SU-DHL-6 (cell line): ENCODE data around the gene BLOC1S1.

Source experiments
- H2AFZ ChIP-seq: fragments of 200-600 bp; sonication (generic); 2 replicates; pipeline ENCODE4 v1.6.1; 2014; ENCODE audit warnings: low read depth, mild to moderate bottlenecking, moderate library complexity, mixed read lengths, antibody characterized with exemption, low read length; ENCODE audit not compliant: severe bottlenecking
- H3F3A ChIP-seq: fragments of 200-600 bp; shearing (Covaris generic); 2 replicates; pipeline ENCODE4 v1.6.0; 2016; ENCODE audit warnings: antibody characterized with exemption, mild to moderate bottlenecking; ENCODE audit not compliant: insufficient read depth
- H3K27ac ChIP-seq: fragments of 200-600 bp; sonication (generic); 2 replicates; pipeline ENCODE4 v1.5.1; 2016; ENCODE audit warnings: low read depth, mild to moderate bottlenecking, low read length, moderate library complexity, mixed read lengths
- H3K27me3 ChIP-seq: fragments of 200-600 bp; sonication (generic), shearing (Covaris generic); 2 replicates; pipeline ENCODE4 v1.6.0; 2014; ENCODE audit warnings: mild to moderate bottlenecking, low read length
- H3K36me3 ChIP-seq: fragments of 200-600 bp; sonication (generic); 2 replicates; pipeline ENCODE4 v1.6.1; 2014; ENCODE audit warnings: mild to moderate bottlenecking, low read length, mixed read lengths
- H3K4me2 ChIP-seq: fragments of 300-600, 200-600 bp; shearing (Covaris generic), sonication (generic); 2 replicates; pipeline ENCODE4 v1.6.0; 2014; ENCODE audit warnings: low read length, low read depth, mild to moderate bottlenecking; ENCODE audit not compliant: poor library complexity, severe bottlenecking
- H3K4me3 ChIP-seq: fragments of 200-600 bp; sonication (generic); 2 replicates; pipeline ENCODE4 v1.5.1; 2014; ENCODE audit warnings: antibody characterized with exemption, low read length, mild to moderate bottlenecking, mixed read lengths; ENCODE audit not compliant: insufficient read depth, poor library complexity, severe bottlenecking
- H3K79me2 ChIP-seq: fragments of 200-600 bp; sonication (generic); 2 replicates; pipeline ENCODE4 v1.6.1; 2014; ENCODE audit warnings: mild to moderate bottlenecking, low read length, moderate library complexity; ENCODE audit not compliant: insufficient read depth
- H3K9ac ChIP-seq: fragments of 200-600 bp; sonication (generic); 2 replicates; pipeline ENCODE4 v1.7.0; 2014; ENCODE audit warnings: mild to moderate bottlenecking, low read length
- H3K9me2 ChIP-seq: fragments of 200-600 bp; sonication (generic); replicated peaks from 2 replicates; pipeline ENCODE4 v1.6.1; 2014; ENCODE audit warnings: low read length; ENCODE audit not compliant: insufficient read depth
- H3K9me3 ChIP-seq: fragments of 200-600 bp; sonication (generic); 2 replicates; pipeline ENCODE4 v1.6.1; 2014; ENCODE audit warnings: low read length, mixed read lengths; ENCODE audit not compliant: insufficient read depth
- H4K20me1 ChIP-seq: fragments of 200-600 bp; sonication (generic); 2 replicates; pipeline ENCODE4 v1.6.1; 2014; ENCODE audit warnings: low read depth, mild to moderate bottlenecking, antibody characterized with exemption, low read length, moderate library complexity, mixed read lengths
- EZH2phosphoT487 ChIP-seq: fragments of 200-600 bp; sonication (generic), shearing (Covaris generic); conservative IDR thresholded peaks from 2 replicates; pipeline ENCODE4 v1.6.1; 2018; ENCODE audit warnings: mild to moderate bottlenecking, antibody characterized with exemption, low read length, moderate library complexity, mixed read lengths
- TF ChIP-seq, protein P1 (sequence below): fragments of 200-600 bp; sonication (generic); IDR thresholded peaks from one replicate; pipeline ENCODE4 v1.5.1; 2017; ENCODE audit warnings: antibody characterized with exemption, mild to moderate bottlenecking, low read length, moderate library complexity; ENCODE audit not compliant: insufficient read depth, poor library complexity, severe bottlenecking

BLOC1S1 gene

DNA sequence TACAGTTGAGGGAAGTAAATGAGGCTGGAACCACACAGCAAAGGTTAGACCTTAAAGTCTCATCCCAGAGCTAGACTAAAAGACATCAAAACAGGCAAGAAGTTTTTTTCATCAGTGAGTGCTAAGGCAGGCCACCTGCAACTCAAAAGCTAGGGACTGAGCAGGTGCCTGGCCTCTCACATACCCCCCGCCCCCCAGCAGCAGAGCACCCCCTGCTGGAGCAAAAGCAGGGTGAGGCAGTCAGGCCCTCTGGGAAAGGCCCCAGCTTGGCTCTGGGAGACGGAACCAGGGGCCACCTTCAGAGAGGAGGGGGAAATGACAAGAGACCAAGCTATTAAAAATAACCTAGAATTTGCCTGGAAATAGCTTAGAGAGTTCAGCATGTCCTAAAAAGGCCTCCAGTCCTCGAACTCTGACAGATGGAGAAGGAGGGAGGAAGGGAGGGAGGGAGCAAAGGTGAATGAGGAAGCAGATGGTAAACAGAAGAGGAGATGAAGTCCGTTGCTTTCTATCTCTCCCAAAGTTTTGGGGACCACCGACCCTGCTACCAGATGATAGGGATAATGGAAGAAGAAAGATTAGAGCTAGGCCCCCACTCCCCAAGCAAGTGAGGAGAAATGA lies 10.0 kb upstream of the BLOC1S1 start:
- no peaks in the 10 kb centered on the region for H3K27me3 ChIP-seq
- no peak overlapping the region for H3K4me2 ChIP-seq
- no peak overlapping the region for H3K9ac ChIP-seq
- TF ChIP-seq EZH2phosphoT487 = no peak
- TF ChIP-seq, protein P1, sequence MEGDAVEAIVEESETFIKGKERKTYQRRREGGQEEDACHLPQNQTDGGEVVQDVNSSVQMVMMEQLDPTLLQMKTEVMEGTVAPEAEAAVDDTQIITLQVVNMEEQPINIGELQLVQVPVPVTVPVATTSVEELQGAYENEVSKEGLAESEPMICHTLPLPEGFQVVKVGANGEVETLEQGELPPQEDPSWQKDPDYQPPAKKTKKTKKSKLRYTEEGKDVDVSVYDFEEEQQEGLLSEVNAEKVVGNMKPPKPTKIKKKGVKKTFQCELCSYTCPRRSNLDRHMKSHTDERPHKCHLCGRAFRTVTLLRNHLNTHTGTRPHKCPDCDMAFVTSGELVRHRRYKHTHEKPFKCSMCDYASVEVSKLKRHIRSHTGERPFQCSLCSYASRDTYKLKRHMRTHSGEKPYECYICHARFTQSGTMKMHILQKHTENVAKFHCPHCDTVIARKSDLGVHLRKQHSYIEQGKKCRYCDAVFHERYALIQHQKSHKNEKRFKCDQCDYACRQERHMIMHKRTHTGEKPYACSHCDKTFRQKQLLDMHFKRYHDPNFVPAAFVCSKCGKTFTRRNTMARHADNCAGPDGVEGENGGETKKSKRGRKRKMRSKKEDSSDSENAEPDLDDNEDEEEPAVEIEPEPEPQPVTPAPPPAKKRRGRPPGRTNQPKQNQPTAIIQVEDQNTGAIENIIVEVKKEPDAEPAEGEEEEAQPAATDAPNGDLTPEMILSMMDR = peak; percentile 74
- H3K9me3 ChIP-seq = no peaks in the 10 kb centered on the region
- no peaks in the 10 kb centered on the region for H4K20me1 ChIP-seq
- no peak overlapping the region for H3K4me3 ChIP-seq
- no peak overlapping the region for H3K27ac ChIP-seq
- H3K79me2 ChIP-seq = no peaks in the 10 kb centered on the region
- no peaks in the 10 kb centered on the region for H3K9me2 ChIP-seq
- H3F3A ChIP-seq = no peaks in the 10 kb centered on the region
- H3K36me3 ChIP-seq = no peaks in the 10 kb centered on the region
- no peak overlapping the region for H2AFZ ChIP-seq

DNA sequence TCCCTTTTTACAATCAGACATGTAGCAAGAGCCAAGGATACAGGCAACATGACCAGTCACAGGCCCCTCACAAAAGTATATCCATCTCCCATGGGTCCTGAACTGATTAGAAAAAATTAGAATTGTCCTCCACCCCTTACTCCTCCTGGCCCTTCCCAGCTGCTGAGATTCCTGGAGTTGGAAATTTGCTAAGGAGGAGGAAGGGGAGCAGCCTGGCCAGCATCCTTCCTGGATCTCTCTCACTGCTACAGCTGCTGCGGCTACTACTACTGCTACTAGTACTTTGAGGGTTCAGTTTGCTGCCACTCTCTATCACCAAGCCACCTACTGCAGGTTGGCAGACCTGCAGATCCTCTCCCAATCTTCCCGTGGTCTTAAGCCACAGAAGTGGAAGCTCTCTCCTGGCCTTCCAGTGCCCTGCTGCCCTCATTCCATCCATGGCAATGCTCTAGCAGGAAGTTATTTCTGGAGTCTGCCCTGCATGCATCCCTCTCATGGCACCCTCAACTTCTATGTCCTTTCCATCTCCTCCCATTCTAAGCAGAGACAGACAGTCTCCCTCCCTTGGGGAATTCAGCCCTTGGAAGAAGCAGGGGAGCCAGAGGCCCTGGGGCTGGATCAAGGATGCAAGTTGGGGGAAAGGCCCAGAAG lies 9.2 kb upstream of the BLOC1S1 start:
- Histone ChIP-seq H3K27ac (no peak overlapping the region), H3K9me2 (no peaks in the 10 kb centered on the region), H4K20me1 (no peaks in the 10 kb centered on the region), H3K9me3 (no peaks in the 10 kb centered on the region), H2AFZ (no peak overlapping the region), H3K36me3 (no peaks in the 10 kb centered on the region), H3K27me3 (no peaks in the 10 kb centered on the region), H3F3A (no peaks in the 10 kb centered on the region), H3K79me2 (no peaks in the 10 kb centered on the region), H3K9ac (no peak overlapping the region), H3K4me3 (no peak overlapping the region), H3K4me2 (no peak overlapping the region)
- TF ChIP-seq, protein P1 = no peak
- no peak for TF ChIP-seq EZH2phosphoT487

DNA sequence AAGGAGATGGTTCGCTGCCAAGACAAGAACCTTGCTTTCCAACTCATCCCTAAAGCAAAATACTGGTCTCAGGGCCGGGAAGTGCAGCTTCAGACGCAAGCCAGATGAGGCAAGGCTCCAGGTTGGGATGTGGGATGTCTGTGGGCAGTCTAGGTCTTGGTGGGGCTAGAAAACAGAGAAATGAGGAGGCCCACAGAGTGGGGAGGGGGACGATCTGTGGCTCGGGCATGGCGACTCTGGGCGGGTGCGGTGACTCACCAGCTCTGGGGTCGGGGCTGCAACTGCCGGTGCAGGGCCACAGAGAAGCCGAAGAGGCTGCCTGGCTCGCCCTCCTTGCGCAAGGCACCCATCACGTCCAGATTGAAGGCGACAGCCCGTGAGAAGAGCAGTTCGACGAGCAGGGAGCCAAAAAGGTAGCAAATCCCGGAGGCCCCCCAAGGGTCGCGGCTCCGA lies 8.6 kb upstream of the BLOC1S1 start:
- H3K9me2 ChIP-seq = no peaks in the 10 kb centered on the region
- no peak overlapping the region for H2AFZ ChIP-seq
- no peaks in the 10 kb centered on the region for H4K20me1 ChIP-seq
- TF ChIP-seq EZH2phosphoT487 = no peak
- TF ChIP-seq, protein P1 = no peak
- H3K27ac ChIP-seq = no peak overlapping the region
- H3K27me3 ChIP-seq = no peaks in the 10 kb centered on the region
- no peaks in the 10 kb centered on the region for H3F3A ChIP-seq
- no peaks in the 10 kb centered on the region for H3K36me3 ChIP-seq
- H3K9me3 ChIP-seq = no peaks in the 10 kb centered on the region
- no peaks in the 10 kb centered on the region for H3K79me2 ChIP-seq
- no peak overlapping the region for H3K4me3 ChIP-seq
- no peak overlapping the region for H3K4me2 ChIP-seq
- no peak overlapping the region for H3K9ac ChIP-seq
